HEK293 (cell line): Measurements from ENCODE around the gene CNIH1.
"Not testable (repeated sequence)": the region's sequence is repeated elsewhere in the genome, so short reads cannot be mapped to it uniquely, and the experiment has no call there.

ENCODE experiments used
- CTCF ChIA-PET: fragments of 350-600 bp; formaldehyde crosslinking; extraction: SDS; loops from one replicate; lab custom pipeline; 2021; ENCODE audit warnings: antibody characterized with exemption; lab: Yijun Ruan, JAX
- POLR2A ChIA-PET: fragments of 300-600 bp; formaldehyde crosslinking; extraction: SDS; loops from one replicate; lab custom pipeline; 2020; ENCODE audit warnings: antibody characterized with exemption, inconsistent platforms; lab: Yijun Ruan, JAX
- H3K27ac ChIP-seq: fragments of 200-500 bp; sonication (Bioruptor generic); 2 replicates; pipeline ENCODE4 v1.5.1; 2014; ENCODE audit warnings: low read depth, low read length, control low read depth, inconsistent platforms; ENCODE audit errors: extremely low read depth
- H3K36me3 ChIP-seq, 2 experiments: fragments of 200-500 bp in 1 of 2; sonication (Bioruptor generic) in 1 of 2; 1 replicate in 1 of 2; 2 replicates in 1 of 2; pipeline ENCODE4 v1.5.1; 2014 to 2017; ENCODE audit warnings: inconsistent platforms in 2 of 2, low read length in 2 of 2; ENCODE audit not compliant: control insufficient read depth in 2 of 2, insufficient read depth in 1 of 2
- H3K4me1 ChIP-seq: fragments of 200-500 bp; sonication (Bioruptor generic); 2 replicates; pipeline ENCODE4 v1.5.1; 2014; ENCODE audit warnings: mild to moderate bottlenecking, low read length, inconsistent platforms; ENCODE audit not compliant: control insufficient read depth, insufficient read depth
- H3K4me3 ChIP-seq: 2 replicates; pipeline ENCODE4 v1.5.1; 2011; ENCODE audit warnings: low read depth, mild to moderate bottlenecking, control low read depth, low read length, moderate library complexity
- H3K9me3 ChIP-seq: fragments of 200-500 bp; sonication (Bioruptor generic); 2 replicates; pipeline ENCODE4 v1.5.1; 2014; ENCODE audit warnings: low read depth, low read length, inconsistent platforms; ENCODE audit not compliant: control insufficient read depth, insufficient read depth
- KLF8 ChIP-seq: fragments of 450-650 bp; formaldehyde crosslinking; IDR thresholded peaks from 2 replicates; pipeline ENCODE4 v1.5.1; 2016; ENCODE audit warnings: missing biosample characterization, missing genetic modification characterization
- MZF1 ChIP-seq: fragments of 450-650 bp; formaldehyde crosslinking; IDR thresholded peaks from 2 replicates; pipeline ENCODE4 v1.5.1; 2017; ENCODE audit warnings: missing biosample characterization, missing genetic modification characterization, borderline replicate concordance
- OVOL3 ChIP-seq: fragments of 450-650 bp; formaldehyde crosslinking; IDR thresholded peaks from 2 replicates; pipeline ENCODE4 v1.5.1; 2016; ENCODE audit warnings: missing biosample characterization, missing genetic modification characterization
- ZBTB49 ChIP-seq: fragments of 450-650 bp; formaldehyde crosslinking; IDR thresholded peaks from 2 replicates; pipeline ENCODE4 v1.5.1; 2016; ENCODE audit warnings: missing biosample characterization, missing genetic modification characterization, low read depth
- ZFP37 ChIP-seq: fragments of 450-650 bp; formaldehyde crosslinking; IDR thresholded peaks from 2 replicates; pipeline ENCODE4 v1.5.1; 2016; ENCODE audit warnings: missing biosample characterization, missing genetic modification characterization
- ZNF132 ChIP-seq: fragments of 450-650 bp; formaldehyde crosslinking; IDR thresholded peaks from 2 replicates; pipeline ENCODE4 v1.5.1; 2017; ENCODE audit warnings: missing biosample characterization, missing genetic modification characterization, borderline replicate concordance
- ZNF174 ChIP-seq: fragments of 450-650 bp; formaldehyde crosslinking; IDR thresholded peaks from 2 replicates; pipeline ENCODE4 v1.5.0; 2017; ENCODE audit warnings: missing biosample characterization, mild to moderate bottlenecking, missing genetic modification characterization
- ZNF2 ChIP-seq: fragments of 450-650 bp; formaldehyde crosslinking; IDR thresholded peaks from 2 replicates; pipeline ENCODE4 v1.5.1; 2016; ENCODE audit warnings: missing biosample characterization, missing genetic modification characterization
- ZNF26 ChIP-seq: fragments of 450-650 bp; formaldehyde crosslinking; IDR thresholded peaks from 2 replicates; pipeline ENCODE4 v1.5.1; 2016; ENCODE audit warnings: missing biosample characterization, missing genetic modification characterization
- ZNF394 ChIP-seq: fragments of 450-650 bp; formaldehyde crosslinking; IDR thresholded peaks from 2 replicates; pipeline ENCODE4 v1.5.1; 2016; ENCODE audit warnings: missing biosample characterization, missing genetic modification characterization, mild to moderate bottlenecking, moderate library complexity, borderline replicate concordance
- ZNF560 ChIP-seq: fragments of 450-650 bp; formaldehyde crosslinking; IDR thresholded peaks from 2 replicates; pipeline ENCODE4 v1.5.1; 2017; ENCODE audit warnings: missing biosample characterization, missing genetic modification characterization, borderline replicate concordance
- TF ChIP-seq, protein P1 (sequence below): fragments of 450-650 bp; formaldehyde crosslinking; conservative IDR thresholded peaks from 2 replicates; pipeline ENCODE4 v1.5.1; 2016; ENCODE audit warnings: low read depth, missing biosample characterization, missing genetic modification characterization
- TF ChIP-seq, protein P2 (sequence below): fragments of 450-650 bp; formaldehyde crosslinking; IDR thresholded peaks from 2 replicates; pipeline ENCODE4 v1.5.1; 2016; ENCODE audit warnings: missing biosample characterization, missing genetic modification characterization

The CNIH1 gene

DNA sequence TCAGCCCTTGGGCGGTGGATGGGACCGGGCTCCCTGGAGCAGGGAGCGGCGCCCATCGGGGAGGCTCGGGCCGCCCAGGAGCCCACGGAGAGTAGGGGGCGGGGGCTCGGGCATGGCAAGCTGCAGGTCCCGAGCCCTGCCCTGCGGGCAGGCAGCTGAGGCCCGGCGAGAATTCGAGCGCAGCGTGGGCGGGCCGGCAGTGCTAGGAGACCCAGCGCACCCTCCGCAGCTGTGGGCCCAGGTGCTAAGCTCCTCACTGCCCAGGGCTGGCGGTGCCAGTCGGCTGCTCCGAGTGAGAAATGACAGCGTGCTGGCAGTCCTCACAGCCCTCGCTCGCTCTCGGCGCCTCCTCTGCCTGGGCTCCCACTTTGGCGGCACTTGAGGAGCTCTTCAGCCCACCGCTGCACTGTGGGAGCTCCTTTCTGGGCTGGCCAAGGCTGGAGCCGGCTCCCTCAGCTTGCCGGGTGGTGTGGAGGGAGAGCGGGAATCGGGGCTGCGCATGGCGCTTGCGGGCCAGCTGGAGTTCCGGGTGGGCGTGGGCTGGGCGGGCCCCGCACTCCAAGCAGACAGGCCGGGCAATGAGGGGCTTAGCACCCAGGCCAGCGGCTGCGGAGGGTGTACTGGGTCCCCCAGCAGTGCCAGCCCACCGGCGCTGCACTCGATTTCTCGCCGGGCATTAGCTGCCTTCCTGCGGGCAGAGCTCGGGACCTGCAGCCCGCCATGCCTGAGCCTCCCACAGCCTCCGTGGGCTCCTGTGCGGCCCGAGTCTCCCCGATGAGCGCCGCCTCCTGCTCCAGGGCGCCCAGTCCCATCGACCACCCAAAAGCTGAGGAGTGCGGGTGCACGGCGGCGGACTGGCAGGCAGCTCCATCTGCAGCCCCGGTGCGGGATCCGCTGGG is 47.9 kb downstream of the CNIH1 start:
- POLR2A ChIA-PET, result interaction anchor here (0.6 to 0.7 kb wide), 2 partner anchors 41 to 103 kb away, joined by 3 to 14 read pairs; no protein-coding TSS in a partner anchor
- H3K4me1 ChIP-seq, H3K27ac ChIP-seq, CTCF ChIA-PET, H3K9me3 ChIP-seq, H3K36me3 ChIP-seq, H3K4me3 ChIP-seq: not testable (repeated sequence)

GRCh38 chr14:54392131-54392859 is 48.9 kb downstream of the CNIH1 start:
- Histone ChIP-seq H3K9me3 (no peaks in the 10 kb centered on the region), H3K27ac (no peak overlapping the region), H3K4me1 (no peaks in the 10 kb centered on the region), H3K36me3 (no peaks in the 10 kb centered on the region), H3K4me3 (no peak overlapping the region)
- ChIA-PET CTCF (interaction anchor here (0.6 kb wide), 1 partner anchor 439 kb away, joined by 5 read pairs; no protein-coding TSS in a partner anchor), POLR2A (no interaction called here)
- TF ChIP-seq KLF8 (tag by site-specific recombination) (no peak), ZNF2 (no peak), MZF1 (no peak), ZNF394 (tag by site-specific recombination) (no peak), ZNF132 (tag by site-specific recombination) (no peak), ZBTB49 (no peak), ZNF560 (tag by site-specific recombination) (no peak), OVOL3 (tag by site-specific recombination) (no peak), ZNF26 (tag by site-specific recombination) (no peak), ZNF174 (tag by site-specific recombination) (no peak), ZFP37 (tag by site-specific recombination) (no peak)
- TF ChIP-seq, protein P1, sequence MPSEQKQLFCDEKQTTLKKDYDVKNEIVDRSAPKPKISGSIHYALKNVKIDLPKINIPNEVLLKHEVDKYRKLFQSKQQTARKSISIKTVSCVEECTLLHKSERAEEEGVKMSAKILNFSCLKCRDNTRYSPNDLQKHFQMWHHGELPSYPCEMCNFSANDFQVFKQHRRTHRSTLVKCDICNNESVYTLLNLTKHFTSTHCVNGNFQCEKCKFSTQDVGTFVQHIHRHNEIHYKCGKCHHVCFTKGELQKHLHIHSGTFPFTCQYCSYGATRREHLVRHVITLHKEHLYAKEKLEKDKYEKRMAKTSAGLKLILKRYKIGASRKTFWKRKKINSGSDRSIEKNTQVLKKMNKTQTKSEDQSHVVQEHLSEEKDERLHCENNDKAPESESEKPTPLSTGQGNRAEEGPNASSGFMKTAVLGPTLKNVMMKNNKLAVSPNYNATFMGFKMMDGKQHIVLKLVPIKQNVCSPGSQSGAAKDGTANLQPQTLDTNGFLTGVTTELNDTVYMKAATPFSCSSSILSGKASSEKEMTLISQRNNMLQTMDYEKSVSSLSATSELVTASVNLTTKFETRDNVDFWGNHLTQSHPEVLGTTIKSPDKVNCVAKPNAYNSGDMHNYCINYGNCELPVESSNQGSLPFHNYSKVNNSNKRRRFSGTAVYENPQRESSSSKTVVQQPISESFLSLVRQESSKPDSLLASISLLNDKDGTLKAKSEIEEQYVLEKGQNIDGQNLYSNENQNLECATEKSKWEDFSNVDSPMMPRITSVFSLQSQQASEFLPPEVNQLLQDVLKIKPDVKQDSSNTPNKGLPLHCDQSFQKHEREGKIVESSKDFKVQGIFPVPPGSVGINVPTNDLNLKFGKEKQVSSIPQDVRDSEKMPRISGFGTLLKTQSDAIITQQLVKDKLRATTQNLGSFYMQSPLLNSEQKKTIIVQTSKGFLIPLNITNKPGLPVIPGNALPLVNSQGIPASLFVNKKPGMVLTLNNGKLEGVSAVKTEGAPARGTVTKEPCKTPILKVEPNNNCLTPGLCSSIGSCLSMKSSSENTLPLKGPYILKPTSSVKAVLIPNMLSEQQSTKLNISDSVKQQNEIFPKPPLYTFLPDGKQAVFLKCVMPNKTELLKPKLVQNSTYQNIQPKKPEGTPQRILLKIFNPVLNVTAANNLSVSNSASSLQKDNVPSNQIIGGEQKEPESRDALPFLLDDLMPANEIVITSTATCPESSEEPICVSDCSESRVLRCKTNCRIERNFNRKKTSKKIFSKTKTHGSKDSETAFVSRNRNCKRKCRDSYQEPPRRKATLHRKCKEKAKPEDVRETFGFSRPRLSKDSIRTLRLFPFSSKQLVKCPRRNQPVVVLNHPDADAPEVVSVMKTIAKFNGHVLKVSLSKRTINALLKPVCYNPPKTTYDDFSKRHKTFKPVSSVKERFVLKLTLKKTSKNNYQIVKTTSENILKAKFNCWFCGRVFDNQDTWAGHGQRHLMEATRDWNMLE (tag by site-specific recombination), result no peak
- TF ChIP-seq, protein P2, sequence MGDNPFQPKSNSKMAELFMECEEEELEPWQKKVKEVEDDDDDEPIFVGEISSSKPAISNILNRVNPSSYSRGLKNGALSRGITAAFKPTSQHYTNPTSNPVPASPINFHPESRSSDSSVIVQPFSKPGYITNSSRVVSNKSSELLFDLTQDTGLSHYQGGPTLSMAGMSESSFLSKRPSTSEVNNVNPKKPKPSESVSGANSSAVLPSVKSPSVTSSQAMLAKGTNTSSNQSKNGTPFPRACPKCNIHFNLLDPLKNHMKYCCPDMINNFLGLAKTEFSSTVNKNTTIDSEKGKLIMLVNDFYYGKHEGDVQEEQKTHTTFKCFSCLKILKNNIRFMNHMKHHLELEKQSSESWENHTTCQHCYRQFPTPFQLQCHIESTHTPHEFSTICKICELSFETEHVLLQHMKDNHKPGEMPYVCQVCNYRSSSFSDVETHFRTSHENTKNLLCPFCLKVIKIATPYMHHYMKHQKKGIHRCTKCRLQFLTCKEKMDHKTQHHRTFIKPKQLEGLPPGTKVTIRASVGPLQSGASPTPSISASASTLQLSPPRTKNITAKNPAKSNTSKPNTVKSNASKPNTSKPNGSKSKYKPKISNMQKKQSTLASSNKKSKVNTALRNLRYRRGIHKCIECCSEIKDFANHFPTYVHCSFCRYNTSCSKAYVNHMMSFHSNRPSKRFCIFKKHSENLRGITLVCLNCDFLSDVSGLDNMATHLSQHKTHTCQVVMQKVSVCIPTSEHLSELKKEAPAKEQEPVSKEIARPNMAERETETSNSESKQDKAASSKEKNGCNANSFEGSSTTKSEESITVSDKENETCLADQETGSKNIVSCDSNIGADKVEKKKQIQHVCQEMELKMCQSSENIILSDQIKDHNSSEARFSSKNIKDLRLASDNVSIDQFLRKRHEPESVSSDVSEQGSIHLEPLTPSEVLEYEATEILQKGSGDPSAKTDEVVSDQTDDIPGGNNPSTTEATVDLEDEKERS, result no peak
